ENCODE data around the gene HIPK2. TPM values are rescaled to one million over a fixed set of nuclear protein-coding genes. Genes with fewer than 3 reads are reported as not detected.

Gene HIPK2
- total RNA-seq, 1 donor from 2014 or later = 44.0 TPM

DNA sequence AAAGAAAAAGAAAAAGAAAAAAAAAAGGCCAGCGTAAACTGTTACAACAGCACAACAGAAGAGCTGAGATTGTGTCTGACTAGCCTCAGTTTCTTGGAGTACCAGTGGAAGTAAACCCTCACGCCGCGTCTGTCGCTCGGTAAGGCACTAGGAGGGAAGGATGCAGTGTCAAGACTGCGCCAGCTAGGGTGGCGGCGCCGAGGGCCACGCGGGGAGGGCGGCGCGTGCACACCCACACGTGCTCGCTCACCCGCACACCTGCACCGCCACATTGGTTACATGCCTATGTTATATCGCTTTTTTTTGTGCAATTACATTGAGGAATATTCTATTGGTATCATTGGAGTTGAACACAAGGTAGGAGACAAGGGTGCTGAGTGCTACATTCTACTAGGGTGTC is 206.1 kb downstream of the HIPK2 start:
- Histone ChIP-seq H3K27me3 (ENCODE audit: control insufficient read depth, insufficient read depth, low read length) (no peaks in the 10 kb centered on the region), H3K4me3 (ENCODE audit: low read depth, low read length) (no peak overlapping the region), H3K36me3 (ENCODE audit: control insufficient read depth, insufficient read depth, low read length) (peaks cover 4% of the 10 kb centered on the region)
- DNase-seq (ENCODE audit: low read depth) = no peak
- TF ChIP-seq, protein P1, sequence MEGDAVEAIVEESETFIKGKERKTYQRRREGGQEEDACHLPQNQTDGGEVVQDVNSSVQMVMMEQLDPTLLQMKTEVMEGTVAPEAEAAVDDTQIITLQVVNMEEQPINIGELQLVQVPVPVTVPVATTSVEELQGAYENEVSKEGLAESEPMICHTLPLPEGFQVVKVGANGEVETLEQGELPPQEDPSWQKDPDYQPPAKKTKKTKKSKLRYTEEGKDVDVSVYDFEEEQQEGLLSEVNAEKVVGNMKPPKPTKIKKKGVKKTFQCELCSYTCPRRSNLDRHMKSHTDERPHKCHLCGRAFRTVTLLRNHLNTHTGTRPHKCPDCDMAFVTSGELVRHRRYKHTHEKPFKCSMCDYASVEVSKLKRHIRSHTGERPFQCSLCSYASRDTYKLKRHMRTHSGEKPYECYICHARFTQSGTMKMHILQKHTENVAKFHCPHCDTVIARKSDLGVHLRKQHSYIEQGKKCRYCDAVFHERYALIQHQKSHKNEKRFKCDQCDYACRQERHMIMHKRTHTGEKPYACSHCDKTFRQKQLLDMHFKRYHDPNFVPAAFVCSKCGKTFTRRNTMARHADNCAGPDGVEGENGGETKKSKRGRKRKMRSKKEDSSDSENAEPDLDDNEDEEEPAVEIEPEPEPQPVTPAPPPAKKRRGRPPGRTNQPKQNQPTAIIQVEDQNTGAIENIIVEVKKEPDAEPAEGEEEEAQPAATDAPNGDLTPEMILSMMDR (IDR thresholded peaks at IDR 0.05; ENCODE audit: insufficient read depth, low read length, poor library complexity, severe bottlenecking) = no peak

DNA sequence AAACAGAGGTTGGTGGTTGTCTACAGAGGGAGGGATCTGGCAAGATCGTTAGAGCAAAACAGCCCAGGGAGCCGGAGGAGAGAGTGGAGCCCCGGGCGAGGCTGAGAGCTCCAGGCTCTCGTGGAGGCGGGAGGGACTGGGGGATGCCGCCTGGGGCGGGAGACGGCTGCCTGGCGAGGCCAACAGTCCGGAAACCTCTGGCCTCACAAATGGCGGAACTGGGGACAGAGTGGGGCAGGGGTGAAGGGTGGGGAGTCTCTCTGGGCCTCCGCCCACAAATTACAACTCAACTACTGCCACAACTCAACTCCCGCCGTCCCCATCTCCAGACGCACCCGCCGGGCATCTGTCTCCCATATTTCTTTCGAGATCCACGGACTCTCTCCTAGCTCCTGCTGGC is 206.6 kb downstream of the HIPK2 start:
- Histone ChIP-seq H3K4me3 (ENCODE audit: low read depth, low read length) (no peak overlapping the region), H3K27me3 (ENCODE audit: control insufficient read depth, insufficient read depth, low read length) (no peaks in the 10 kb centered on the region), H3K36me3 (ENCODE audit: control insufficient read depth, insufficient read depth, low read length) (peaks cover 4% of the 10 kb centered on the region)
- TF ChIP-seq, protein P1 (IDR thresholded peaks at IDR 0.05; ENCODE audit: insufficient read depth, low read length, poor library complexity, severe bottlenecking) = no peak
- no peak for DNase-seq (ENCODE audit: low read depth)

DNA sequence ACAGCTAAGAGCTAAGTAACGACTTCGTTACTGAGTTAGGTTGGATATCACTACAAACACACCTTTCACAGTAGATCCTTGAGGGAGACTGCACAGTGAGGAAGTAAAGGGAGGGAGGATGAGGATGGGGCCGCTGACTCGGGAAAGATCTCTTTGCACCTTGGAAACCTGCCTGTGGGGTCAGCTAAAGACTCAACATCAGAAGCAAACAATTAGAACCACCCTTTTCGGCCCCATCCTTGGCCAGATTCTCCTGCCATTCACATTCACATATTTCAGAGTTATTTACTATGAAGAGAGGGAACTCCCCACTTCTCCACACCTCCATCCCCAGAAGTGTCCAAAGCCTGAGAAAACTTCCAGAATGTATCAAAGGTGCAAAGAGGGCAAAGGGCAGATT is 207.2 kb downstream of the HIPK2 start:
- Histone ChIP-seq H3K27me3 (ENCODE audit: control insufficient read depth, insufficient read depth, low read length) (no peaks in the 10 kb centered on the region), H3K36me3 (ENCODE audit: control insufficient read depth, insufficient read depth, low read length) (peaks cover 4% of the 10 kb centered on the region), H3K4me3 (ENCODE audit: low read depth, low read length) (no peak overlapping the region)
- TF ChIP-seq, protein P1 (IDR thresholded peaks at IDR 0.05; ENCODE audit: insufficient read depth, low read length, poor library complexity, severe bottlenecking) = no peak
- DNase-seq (ENCODE audit: low read depth) = no peak

DNA sequence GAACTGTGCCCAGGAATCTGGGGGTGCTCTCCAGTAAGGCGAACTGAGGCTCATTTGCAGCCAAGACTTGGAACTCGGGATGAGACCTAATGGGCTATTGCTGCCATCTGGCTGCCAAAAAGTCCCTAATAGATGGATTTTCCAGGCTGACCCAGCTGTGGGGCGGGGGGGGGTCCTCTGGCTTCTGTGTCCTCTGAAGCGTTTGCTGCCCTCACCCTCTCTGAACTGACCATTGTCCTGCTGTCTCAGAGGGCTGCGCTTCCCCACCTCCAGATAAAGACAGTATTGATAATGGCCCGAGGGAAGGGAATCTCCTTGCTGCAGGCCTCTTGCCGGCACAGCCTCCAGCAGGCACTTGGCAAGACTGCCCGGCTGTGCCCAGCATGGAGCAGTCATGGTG is 207.7 kb downstream of the HIPK2 start:
- H3K27me3 ChIP-seq (ENCODE audit: control insufficient read depth, insufficient read depth, low read length) = no peaks in the 10 kb centered on the region
- H3K4me3 ChIP-seq (ENCODE audit: low read depth, low read length) = no peak overlapping the region
- DNase-seq (ENCODE audit: low read depth) = no peak
- peaks cover 2% of the 10 kb centered on the region for H3K36me3 ChIP-seq (ENCODE audit: control insufficient read depth, insufficient read depth, low read length)
- TF ChIP-seq, protein P1 (IDR thresholded peaks at IDR 0.05; ENCODE audit: insufficient read depth, low read length, poor library complexity, severe bottlenecking) = peak; percentile 10

DNA sequence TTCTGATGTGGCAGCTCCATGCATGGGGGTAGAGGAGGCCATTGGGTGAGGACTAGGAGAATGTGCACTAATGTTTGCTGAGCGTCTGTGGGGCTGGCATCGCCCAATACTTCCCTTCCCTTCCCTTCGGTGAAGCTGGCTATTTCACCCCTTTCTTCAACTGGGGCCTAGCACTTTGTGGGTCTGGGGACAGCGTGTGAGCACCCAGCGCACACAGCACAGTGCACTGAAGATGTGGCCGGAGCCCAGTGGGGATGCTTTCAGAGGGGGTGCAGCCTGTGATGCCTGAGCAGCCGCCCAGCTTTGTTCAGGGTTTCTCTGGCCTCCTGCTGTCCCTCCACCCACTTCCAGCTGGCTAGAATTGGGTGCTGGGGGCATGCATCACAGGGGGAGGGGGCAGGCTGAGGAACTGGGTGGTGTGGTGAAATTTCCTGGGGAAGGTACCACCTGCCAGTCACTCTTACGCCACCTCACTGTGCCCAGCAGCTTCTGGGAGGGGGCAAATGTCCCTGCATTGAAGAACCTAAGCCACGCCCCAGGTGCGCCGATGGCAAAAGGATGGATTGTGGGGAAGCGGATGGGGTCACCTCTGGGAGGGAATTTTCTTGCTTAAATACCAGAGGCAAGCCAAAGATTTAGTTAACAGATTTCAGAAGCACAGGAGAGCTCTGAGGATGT is 208.8 kb downstream of the HIPK2 start:
- Histone ChIP-seq H3K36me3 (ENCODE audit: control insufficient read depth, insufficient read depth, low read length) (peaks cover 2% of the 10 kb centered on the region), H3K4me3 (ENCODE audit: low read depth, low read length) (no peak overlapping the region), H3K27me3 (ENCODE audit: control insufficient read depth, insufficient read depth, low read length) (no peaks in the 10 kb centered on the region)
- no peak for DNase-seq (ENCODE audit: low read depth)
- TF ChIP-seq, protein P1 (IDR thresholded peaks at IDR 0.05; ENCODE audit: insufficient read depth, low read length, poor library complexity, severe bottlenecking) = no peak

DNA sequence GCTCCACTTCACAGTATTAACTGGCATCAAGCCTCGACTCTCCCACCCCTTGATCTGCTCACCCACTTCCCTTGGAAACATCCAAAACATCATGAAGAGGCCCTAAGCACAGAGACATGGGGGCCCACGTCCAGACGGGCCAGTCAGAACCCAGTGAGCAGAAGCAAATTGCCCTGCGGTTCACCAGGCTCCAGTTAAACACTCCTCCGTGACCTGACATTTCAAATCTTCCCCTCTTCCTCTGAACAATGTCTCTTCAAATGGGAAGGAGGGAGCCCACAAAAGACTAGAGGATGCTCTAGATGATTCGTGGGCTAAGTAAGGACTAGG is 209.5 kb downstream of the HIPK2 start:
- H3K36me3 ChIP-seq (ENCODE audit: control insufficient read depth, insufficient read depth, low read length) = peaks cover 2% of the 10 kb centered on the region
- H3K4me3 ChIP-seq (ENCODE audit: low read depth, low read length) = no peak overlapping the region
- no peak for DNase-seq (ENCODE audit: low read depth)
- TF ChIP-seq, protein P1 (IDR thresholded peaks at IDR 0.05; ENCODE audit: insufficient read depth, low read length, poor library complexity, severe bottlenecking) = no peak
- H3K27me3 ChIP-seq (ENCODE audit: control insufficient read depth, insufficient read depth, low read length) = no peaks in the 10 kb centered on the region

All from kidney epithelial cell (primary cell).